ENCODE results near the gene LRRC45.

LRRC45 gene

GRCh38 chr17:82004517-82005455, 18.3 kb upstream of the LRRC45 start:
- no peak for DNase-seq (ENCODE audit: low read depth, low spot score)
- no peaks in the 10 kb centered on the region for H3K9me3 ChIP-seq (ENCODE audit: low read depth, low read length)
- no peak overlapping the region for H3K27ac ChIP-seq
- H3K9ac ChIP-seq (ENCODE audit: insufficient read length): no peak overlapping the region
- TF ChIP-seq POLR2AphosphoS5 (IDR thresholded peaks at IDR 0.05; ENCODE audit: borderline replicate concordance, low read depth, low read length) (no peak), FOXP2 (optimal IDR thresholded peaks at IDR 0.05; ENCODE audit: control extremely low read depth, extremely low read length, insufficient read depth) (no peak), EZH2 (IDR thresholded peaks at IDR 0.05) (no peak)
- no peaks in the 10 kb centered on the region for H3K36me3 ChIP-seq (ENCODE audit: insufficient read depth, low read length)
- no peak overlapping the region for H3K4me3 ChIP-seq

- no peak for TF ChIP-seq FOXP2 (optimal IDR thresholded peaks at IDR 0.05; ENCODE audit: control extremely low read depth, extremely low read length, insufficient read depth)
- TF ChIP-seq EZH2 (IDR thresholded peaks at IDR 0.05): no peak
- no peak for TF ChIP-seq POLR2AphosphoS5 (IDR thresholded peaks at IDR 0.05; ENCODE audit: borderline replicate concordance, low read depth, low read length)
- H3K9me3 ChIP-seq (ENCODE audit: low read depth, low read length): no peaks in the 10 kb centered on the region
- no peak overlapping the region for H3K4me3 ChIP-seq
- no peak overlapping the region for H3K27ac ChIP-seq
- DNase-seq (ENCODE audit: low read depth, low spot score): no peak
- H3K36me3 ChIP-seq (ENCODE audit: insufficient read depth, low read length): no peaks in the 10 kb centered on the region
- no peak overlapping the region for H3K9ac ChIP-seq (ENCODE audit: insufficient read length)
These were observed 17.3 kb upstream of the LRRC45 start for GRCh38 chr17:82005701-82006348.

GRCh38 chr17:82006468-82007227, 16.5 kb upstream of the LRRC45 start:
- H3K27ac ChIP-seq: 0 out of 2 replicates have a peak overlapping the region, but pooled peaks have one; percentile 25
- no peaks in the 10 kb centered on the region for H3K9me3 ChIP-seq (ENCODE audit: low read depth, low read length)
- H3K36me3 ChIP-seq (ENCODE audit: insufficient read depth, low read length): no peaks in the 10 kb centered on the region
- no peak for TF ChIP-seq POLR2AphosphoS5 (IDR thresholded peaks at IDR 0.05; ENCODE audit: borderline replicate concordance, low read depth, low read length)
- no peak overlapping the region for H3K9ac ChIP-seq (ENCODE audit: insufficient read length)
- H3K4me3 ChIP-seq: no peak overlapping the region
- DNase-seq (ENCODE audit: low read depth, low spot score): no peak

- no peak for DNase-seq (ENCODE audit: low read depth, low spot score)
- Histone ChIP-seq H3K9me3 (ENCODE audit: low read depth, low read length) (no peaks in the 10 kb centered on the region), H3K9ac (ENCODE audit: insufficient read length) (no peak overlapping the region), H3K27ac (no peak overlapping the region), H3K36me3 (ENCODE audit: insufficient read depth, low read length) (no peaks in the 10 kb centered on the region), H3K4me3 (no peak overlapping the region)
- TF ChIP-seq POLR2AphosphoS5 (IDR thresholded peaks at IDR 0.05; ENCODE audit: borderline replicate concordance, low read depth, low read length) (no peak), EZH2 (IDR thresholded peaks at IDR 0.05) (no peak), FOXP2 (optimal IDR thresholded peaks at IDR 0.05; ENCODE audit: control extremely low read depth, extremely low read length, insufficient read depth) (no peak)
These were observed 15.9 kb upstream of the LRRC45 start for GRCh38 chr17:82007228-82007494.

GRCh38 chr17:82007495-82008257, 15.4 kb upstream of the LRRC45 start:
- no peak overlapping the region for H3K27ac ChIP-seq
- H3K4me3 ChIP-seq: no peak overlapping the region
- no peak for TF ChIP-seq EZH2 (IDR thresholded peaks at IDR 0.05)
- no peak for TF ChIP-seq POLR2AphosphoS5 (IDR thresholded peaks at IDR 0.05; ENCODE audit: borderline replicate concordance, low read depth, low read length)
- no peak for TF ChIP-seq FOXP2 (optimal IDR thresholded peaks at IDR 0.05; ENCODE audit: control extremely low read depth, extremely low read length, insufficient read depth)
- no peaks in the 10 kb centered on the region for H3K36me3 ChIP-seq (ENCODE audit: insufficient read depth, low read length)
- DNase-seq (ENCODE audit: low read depth, low spot score): no peak
- H3K9ac ChIP-seq (ENCODE audit: insufficient read length): no peak overlapping the region
- H3K9me3 ChIP-seq (ENCODE audit: low read depth, low read length): no peaks in the 10 kb centered on the region

- no peak for DNase-seq (ENCODE audit: low read depth, low spot score)
- Histone ChIP-seq H3K4me3 (no peak overlapping the region), H3K27ac (no peak overlapping the region), H3K9me3 (ENCODE audit: low read depth, low read length) (no peaks in the 10 kb centered on the region), H3K9ac (ENCODE audit: insufficient read length) (no peak overlapping the region), H3K36me3 (ENCODE audit: insufficient read depth, low read length) (no peaks in the 10 kb centered on the region)
- no peak for TF ChIP-seq FOXP2 (optimal IDR thresholded peaks at IDR 0.05; ENCODE audit: control extremely low read depth, extremely low read length, insufficient read depth)
- TF ChIP-seq POLR2AphosphoS5 (IDR thresholded peaks at IDR 0.05; ENCODE audit: borderline replicate concordance, low read depth, low read length): no peak
- no peak for TF ChIP-seq EZH2 (IDR thresholded peaks at IDR 0.05)
These were observed 14.7 kb upstream of the LRRC45 start for GRCh38 chr17:82008258-82008940.

- no peaks in the 10 kb centered on the region for H3K9me3 ChIP-seq (ENCODE audit: low read depth, low read length)
- DNase-seq (ENCODE audit: low read depth, low spot score): no peak
- no peak overlapping the region for H3K9ac ChIP-seq (ENCODE audit: insufficient read length)
- no peak for TF ChIP-seq EZH2 (IDR thresholded peaks at IDR 0.05)
- TF ChIP-seq FOXP2 (optimal IDR thresholded peaks at IDR 0.05; ENCODE audit: control extremely low read depth, extremely low read length, insufficient read depth): no peak
- no peak for TF ChIP-seq POLR2AphosphoS5 (IDR thresholded peaks at IDR 0.05; ENCODE audit: borderline replicate concordance, low read depth, low read length)
- no peak overlapping the region for H3K27ac ChIP-seq
- H3K4me3 ChIP-seq: no peak overlapping the region
- H3K36me3 ChIP-seq (ENCODE audit: insufficient read depth, low read length): no peaks in the 10 kb centered on the region
These were observed 14.1 kb upstream of the LRRC45 start for GRCh38 chr17:82008941-82009405.

Data from SK-N-MC (cell line).